ENCODE measurements around the gene DHDDS.

The DHDDS gene

DNA sequence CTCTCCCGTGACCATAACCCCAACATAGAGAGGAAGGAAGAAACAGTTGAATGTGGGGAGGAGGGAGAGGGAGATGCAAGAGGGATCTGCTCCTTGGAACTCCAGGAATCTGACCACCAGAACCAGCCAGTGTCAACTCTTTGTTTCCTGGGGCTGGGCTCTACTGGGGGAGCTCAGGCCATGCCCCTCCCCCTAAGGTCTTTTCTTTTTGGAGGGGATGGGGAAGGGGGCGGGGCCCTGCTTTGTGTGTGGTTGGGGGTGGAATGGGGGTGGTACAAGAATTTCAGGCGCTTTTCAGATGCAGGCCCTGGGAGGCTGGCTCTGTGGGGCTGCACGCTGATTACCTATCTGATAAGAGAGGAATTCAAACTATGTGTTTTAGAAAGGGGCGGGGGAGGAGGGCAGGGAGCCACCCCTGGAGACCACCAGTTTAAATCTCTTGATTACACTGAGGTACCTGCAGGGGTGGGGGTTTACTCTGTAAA is 13.2 kb upstream of the DHDDS start:
- DNase-seq, result no peak

- DNase-seq, result no peak
These were observed 12.6 kb upstream of the DHDDS start for GRCh38 chr1:26419494-26419893.

DNA sequence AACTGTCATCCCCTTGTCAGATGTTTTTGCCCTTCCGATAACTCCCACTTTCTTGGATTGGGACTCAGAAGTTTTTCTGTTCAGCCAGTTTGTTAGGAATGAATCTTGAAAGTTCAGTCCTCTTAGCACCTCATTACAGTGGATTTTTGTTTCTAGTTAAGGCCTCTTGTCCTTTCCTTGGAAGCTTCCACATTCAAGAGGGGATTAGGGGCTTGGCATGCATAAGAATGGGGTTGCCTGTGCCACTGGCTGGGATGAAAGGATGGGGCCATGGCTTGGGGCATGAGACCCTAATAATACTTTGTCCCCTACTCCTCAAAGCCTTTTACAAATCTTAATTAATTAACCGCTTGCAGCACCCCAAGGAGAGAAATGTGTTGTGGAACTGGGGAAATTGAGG is 2.4 kb upstream of the DHDDS start:
- no peak for DNase-seq

DNA sequence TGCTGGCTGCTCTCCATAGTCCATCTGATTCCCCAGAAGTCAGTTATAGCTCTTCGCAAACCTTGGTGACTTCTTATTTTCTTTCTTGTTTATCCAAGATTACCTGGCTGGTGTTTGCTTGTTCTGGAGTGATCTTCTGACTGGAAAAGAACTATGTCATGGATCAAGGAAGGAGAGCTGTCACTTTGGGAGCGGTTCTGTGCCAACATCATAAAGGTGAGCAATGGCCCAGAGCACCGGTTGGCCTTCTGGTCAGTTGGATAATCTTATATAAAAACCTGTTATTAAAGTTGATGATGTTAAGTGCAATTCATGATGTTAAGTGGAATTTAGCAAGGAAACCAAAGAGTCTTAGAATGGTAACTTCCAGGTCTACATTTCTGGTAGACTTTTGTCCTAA is 672 bp downstream of the DHDDS start:
- DNase-seq, result no peak

- no peak for DNase-seq
These were observed 2.1 kb downstream of the DHDDS start for GRCh38 chr1:26434161-26434752.

DNA sequence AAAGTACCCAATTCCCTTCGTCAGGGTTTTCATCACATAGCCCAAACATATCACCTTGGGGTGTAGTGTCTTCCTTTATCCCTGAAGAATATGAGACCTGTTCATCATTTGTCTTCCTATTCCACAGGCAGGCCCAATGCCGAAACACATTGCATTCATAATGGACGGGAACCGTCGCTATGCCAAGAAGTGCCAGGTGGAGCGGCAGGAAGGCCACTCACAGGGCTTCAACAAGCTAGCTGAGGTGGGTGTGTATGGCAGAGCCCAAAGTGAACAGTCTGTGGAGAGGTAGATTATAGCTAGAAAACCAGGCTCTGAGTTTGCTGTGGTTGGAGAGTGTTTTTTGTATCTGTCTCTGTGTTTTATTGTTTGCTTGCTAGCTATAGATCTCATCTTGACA is 5.9 kb downstream of the DHDDS start:
- no peak for DNase-seq

GRCh38 chr1:26440259-26440658 is 8.1 kb downstream of the DHDDS start:
- no peak for DNase-seq

- no peak for DNase-seq
These were observed 17.7 kb downstream of the DHDDS start for GRCh38 chr1:26449868-26450267.

DNA sequence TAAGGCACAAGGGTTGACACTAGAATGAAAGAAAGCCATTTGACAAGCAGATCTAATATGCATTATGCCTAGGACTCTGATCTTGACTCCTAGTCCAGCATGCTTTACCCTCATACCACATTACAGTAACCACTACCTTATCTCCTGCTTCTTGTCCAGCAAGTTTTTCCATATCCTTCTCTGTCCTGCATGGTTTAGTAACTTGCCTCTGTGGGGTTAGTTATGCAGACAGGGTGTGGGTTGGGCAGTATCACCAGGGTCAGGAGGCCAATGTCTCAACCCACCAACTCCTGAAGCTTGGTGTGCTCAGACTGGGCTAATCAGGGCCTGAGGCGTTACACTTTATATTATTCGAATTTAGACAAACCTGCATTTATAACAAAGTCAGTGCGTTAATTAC is 18.8 kb downstream of the DHDDS start:
- DNase-seq, result no peak

DNA sequence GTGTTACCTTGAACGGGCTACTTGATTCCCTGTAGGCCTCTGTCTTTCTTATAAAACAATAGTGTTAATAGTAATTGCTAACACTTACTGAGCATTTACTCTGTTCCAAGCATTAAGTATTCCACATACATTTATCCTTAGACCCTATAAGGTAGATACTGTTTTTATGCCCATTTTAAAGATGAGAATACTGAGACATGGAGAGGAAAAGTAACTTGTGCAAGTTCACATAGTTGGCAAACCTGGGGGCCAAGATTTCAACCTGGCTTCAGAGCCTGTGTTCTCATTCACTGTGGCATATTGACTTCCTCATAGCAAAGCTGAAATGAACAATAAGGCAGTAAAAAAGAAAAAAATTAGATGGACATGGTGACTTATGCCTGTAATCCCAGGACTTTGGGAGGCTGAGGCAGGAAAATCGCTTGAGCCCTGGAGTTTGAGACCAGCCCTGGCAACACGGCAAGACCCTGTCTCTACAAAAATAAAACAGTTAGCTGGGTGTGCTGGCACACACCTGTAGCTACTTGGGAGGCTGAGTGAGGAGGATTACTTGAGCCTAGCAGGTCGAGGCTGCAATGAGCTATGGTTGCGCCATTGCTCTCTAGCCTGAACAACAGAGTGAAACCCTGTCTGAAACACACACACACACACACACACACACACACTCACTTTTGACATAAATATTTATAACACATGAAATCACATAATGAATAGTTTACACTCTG is 20.5 kb downstream of the DHDDS start:
- no peak for DNase-seq

DNA sequence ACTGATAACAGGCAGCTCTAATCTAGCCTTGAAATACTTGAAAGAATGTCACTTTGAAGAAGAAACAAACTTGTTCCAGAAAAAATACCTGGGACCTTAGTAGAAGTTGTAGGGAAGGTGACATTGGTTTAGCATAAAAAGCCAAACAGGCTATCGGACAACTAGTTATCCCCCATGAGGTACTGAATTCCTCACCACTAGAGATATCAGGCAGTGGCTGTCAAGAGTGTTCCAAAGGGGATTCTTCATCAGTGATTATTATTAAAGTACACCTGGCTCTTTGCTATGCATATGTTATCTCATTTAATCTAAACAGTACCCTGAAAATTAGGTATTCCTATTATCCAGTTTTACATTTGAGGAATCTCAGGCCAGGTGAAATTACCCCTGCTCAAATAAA is 27.0 kb downstream of the DHDDS start:
- DNase-seq, result no peak

DNA sequence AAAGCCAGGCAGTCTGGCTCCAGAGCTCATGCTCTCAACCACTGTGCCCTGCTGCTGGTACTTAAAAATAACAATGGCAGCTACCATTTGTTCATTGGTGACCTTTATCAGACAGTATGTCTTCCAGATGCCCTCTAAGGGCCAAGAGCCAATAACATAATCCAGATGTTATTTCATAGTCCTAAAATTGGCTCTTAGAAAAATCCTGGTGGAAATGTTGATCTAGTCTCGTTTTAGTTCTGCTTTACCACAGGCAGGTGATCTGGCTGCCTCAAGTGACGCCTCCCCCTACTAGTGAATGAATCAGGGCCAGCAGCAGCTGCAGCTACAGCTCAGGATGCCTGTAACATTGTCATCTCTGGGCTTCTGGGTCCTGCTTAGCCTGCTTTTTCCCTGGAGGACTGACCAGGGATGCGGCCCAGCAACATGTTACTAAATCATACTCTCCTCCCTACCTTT is 27.5 kb downstream of the DHDDS start:
- peak; percentile 85 for DNase-seq

GRCh38 chr1:26468911-26469310 is 36.8 kb downstream of the DHDDS start:
- DNase-seq, result peak; percentile 80

GRCh38 chr1:26469558-26469957 is 37.4 kb downstream of the DHDDS start:
- peak; percentile 95 for DNase-seq

DNA sequence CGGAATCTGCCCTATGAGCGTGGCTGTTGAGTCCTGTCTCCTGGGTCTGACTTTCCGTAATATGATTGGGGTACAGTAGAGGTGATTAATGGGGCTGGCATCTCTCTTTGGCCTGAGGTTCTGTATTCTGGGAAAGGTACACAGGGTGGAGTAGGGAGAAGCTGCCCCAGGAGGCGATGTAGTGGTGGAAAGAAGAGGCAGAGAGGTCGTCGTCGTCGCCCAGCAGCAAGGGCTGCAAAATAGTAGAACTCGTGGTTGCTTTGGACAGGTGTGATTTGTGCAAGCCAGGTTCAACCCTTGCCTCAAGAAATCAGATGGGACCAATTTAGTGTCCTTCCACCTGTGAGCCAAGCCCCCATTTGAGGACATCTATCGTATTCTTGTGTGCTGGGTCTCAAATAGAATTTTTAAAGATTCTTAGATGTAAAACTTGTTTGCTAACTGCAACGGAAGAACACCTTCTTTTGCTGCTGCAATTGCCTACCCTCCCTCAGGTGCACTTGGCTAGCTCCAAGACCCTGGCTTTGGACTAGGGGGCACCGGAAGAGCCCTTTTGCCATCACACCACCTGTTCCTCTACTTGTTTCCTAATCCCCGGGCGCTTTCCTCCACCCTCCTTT is 38.9 kb downstream of the DHDDS start:
- DNase-seq, result no peak

DNA sequence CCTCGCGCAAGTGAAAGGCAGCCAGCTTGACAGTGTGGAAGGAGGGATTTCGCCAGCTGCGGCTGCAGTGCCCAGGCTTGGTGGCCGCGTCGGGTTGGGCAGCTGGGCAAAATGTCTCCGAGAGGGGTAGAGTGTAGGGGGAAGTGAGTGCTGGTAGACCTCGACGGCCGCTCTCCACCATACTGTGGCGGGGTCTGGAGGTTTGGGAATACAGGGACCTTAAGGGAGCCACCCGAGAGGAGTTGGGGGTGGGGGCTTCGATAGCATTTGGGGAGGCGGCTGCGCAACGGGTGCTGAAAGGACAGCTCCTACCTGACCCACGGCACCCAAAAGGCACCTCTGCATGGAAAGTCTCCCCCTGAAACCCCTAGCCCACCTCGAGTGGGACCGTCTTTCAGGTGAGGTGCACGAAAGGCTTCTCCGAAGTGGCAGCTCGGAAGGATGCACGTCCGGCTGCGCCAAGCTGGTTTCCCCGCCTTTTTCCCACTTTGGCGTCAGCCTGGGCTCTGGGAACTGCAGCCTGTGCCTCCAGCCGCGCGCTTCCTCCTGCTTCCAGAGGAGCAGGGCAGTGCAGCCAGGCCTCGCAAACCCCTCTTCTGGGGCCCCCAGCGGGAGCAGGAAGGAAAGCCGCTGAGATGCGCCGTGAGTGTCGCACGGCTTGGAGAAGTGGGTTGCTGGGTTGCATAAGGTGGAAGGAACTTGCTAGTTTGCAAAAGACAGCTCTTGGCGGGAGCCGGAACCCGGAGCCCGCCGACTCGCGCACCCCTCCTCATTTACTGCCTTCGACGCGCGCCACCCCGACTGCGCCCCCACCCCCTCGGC is 39.6 kb downstream of the DHDDS start:
- DNase-seq, result peak; percentile 93

DNA sequence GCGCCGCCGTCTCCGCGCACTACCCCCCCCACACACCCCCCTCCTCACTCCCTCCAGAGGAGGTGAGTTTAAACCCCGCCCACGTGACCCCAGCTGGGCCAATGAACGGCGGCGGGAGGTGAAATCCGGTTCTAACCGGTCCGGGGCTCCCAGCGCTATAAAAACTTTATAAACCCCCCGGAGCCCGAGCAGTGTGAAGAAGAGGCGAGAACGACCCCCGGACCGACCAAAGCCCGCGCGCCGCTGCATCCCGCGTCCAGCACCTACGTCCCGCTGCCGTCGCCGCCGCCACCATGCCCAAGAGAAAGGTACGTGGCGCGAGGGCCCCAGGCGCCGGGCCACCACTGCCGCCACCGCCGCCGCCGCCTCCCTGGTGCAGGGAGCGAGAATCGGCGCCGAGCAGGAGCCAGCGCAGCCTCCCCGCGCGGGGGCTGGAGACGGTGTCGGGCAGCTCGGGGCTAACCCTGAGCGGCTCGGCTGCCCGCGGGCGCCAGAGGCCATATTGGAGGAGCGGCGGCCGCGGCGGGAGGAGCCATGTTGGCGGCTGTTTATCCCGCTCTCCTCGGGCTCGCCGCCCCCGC is 40.3 kb downstream of the DHDDS start, which contains the start of gene HMGN2:
Gene HMGN2, plus strand, starts transcription at position 121 of the 581 bp plus-strand sequence. Its CDS starts 173 bp downstream, at position 294.
- DNase-seq, result peak; percentile 97

- peak; percentile 94 for DNase-seq
These were observed 41.1 kb downstream of the DHDDS start for GRCh38 chr1:26472901-26473845.

DNA sequence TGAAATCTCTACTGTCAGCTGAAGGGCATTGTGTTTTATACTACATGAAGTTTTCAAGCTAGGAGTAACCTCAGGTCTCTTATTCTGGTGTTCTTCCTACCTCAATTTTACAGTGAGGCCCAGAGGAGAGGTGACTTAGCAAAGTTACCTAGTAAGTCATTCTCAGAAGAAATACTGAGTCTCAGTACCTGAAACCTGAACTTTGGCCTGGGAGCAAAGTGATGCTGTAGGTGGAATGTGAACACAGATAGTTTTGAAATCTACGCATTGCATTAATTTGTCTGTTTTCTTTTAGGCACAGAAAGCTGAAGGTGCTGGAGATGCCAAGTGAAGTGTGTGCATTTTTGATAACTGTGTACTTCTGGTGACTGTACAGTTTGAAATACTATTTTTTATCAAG is 42.7 kb downstream of the DHDDS start:
- no peak for DNase-seq

- no peak for DNase-seq
These were observed 43.9 kb downstream of the DHDDS start for GRCh38 chr1:26475989-26476388.

- no peak for DNase-seq
These were observed 44.8 kb downstream of the DHDDS start for GRCh38 chr1:26476958-26477357.
